ENCODE data around the gene NMT1.

DNA sequence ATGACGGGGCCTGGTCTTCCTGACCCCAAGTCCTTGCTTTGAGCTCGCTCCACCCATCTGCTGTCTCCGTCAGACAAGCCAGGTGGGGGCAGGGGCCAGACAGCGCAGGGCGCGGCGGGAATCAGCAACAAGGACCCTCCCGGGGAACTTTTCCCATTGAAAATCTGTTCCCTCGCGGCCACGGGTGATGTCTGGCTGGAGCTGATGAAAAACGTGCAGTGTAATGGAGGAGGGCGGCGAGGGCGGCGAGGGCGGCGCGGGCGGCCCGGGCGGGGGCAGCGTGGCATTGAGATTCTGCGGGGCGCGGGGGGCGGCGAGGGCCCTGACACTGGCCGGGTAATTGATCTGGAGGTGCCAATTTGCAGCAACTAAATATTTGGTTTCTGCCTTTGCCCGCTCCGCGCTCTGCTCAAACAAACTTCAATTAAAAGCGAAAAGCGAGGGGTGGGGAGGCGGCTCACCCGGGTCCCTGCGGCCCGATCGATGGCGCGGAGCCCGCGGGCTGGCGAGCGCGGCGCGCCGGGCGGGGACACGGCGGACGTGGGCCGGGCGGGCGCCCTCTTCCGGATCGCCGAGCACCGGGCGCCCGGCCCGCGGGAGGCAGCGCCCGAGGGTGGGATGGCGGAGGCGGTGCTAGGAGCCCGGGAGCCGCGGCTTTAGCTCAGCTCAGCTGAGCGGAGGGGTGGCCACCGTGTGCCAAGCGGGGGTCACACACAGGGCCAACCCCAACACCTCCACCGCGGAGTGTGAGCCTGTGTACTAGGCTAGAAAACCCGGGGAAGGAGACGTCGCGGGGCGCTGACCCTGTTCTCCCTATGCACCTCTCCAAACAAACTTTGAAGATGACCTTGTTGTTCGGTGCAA, 42.0 kb upstream of the NMT1 start:
- TF ChIP-seq CTCF (IDR thresholded peaks at IDR 0.05) (peak in 3 of 4 experiments; percentile 63 to 78 (median 69)), POLR2AphosphoS5 (IDR thresholded peaks at IDR 0.05) (no peak)
